NCI-H526 treated with DMSO at 0.1 percent for 48 hours (cell line): ENCODE measurements around the gene RGS14.
"Not testable (repeated sequence)": the region's sequence is repeated elsewhere in the genome, so short reads cannot be mapped to it uniquely, and the experiment has no call there.

Experiments used
- DNase-seq: peaks from one replicate; lab custom pipeline; 2025; lab: John Stamatoyannopoulos, UW

RGS14 gene

DNA sequence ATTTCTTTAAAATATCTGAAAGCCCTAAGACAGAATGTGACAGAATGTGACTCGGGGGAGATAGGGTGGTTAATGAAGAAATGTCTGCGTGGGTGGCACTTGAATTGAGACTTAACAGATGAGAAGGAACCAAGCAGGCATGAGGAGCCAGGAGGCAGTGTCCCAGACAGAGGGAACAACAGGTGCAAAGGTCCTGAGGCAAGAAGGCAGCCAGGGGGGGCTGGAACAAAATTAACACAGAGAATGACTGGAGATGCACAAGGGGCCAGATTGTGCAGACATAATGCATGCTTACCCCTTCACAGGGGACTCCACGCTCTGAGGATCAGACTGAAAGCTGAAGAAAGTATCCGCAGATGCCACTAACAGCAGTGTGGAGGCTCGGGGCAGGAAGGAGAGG is 8.0 kb upstream of the RGS14 start:
- DNase-seq: no peak

DNA sequence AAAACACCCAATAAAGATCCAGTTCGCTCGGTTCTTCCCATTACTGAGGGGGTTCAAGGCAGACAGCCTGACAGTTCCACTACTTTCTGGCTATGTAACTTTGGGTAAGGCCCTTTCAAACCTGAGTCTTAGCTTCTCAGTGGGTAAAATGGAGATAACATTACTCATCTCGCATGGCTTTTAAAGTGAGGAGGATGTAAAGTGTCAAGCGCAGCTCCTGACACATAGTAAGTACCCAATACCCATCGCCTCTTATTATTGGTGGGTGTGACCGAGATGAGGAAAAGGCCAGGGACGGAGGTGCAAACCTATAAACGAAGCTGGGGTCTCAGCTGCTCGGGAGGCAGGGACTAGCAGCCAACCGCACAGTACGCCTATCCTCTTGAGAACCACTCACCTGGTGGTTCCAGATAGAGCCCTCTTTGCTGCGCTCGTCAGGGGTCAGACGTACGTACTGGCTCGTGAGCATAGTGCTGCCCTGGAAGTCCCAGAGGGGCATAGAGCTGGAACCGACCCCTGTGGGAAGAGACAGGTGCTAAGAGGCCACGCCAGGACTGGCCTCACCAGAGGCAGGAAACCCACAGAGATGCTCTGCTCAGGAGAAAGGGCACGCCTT is 6.8 kb upstream of the RGS14 start:
- no peak for DNase-seq

GRCh38 chr5:177351392-177352329 is 6.1 kb upstream of the RGS14 start, which contains the start of gene LMAN2:
Gene LMAN2 (minus strand): TSS chr5:177351668. CDS start chr5:177351647, 21 bp downstream.
- peak; percentile 71 for DNase-seq

DNA sequence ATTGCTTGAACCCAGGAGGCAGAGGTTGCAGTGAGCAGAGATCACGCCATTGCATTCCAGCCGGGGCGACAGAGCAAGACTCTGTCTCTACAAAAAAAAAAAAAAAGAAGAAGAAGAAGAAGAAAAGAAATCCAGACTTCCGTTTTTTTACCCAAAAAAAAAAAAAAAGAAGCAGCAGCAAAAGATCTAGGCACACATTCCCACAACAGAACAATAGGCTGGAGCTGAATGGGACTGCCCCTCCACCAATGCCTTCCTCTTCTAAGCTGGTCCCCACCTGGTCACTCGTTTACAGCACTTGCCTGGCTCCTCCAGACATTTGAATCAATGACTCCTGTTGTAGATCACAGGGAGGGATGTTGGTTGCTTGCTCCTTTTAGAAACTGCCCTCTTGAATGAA is 4.6 kb upstream of the RGS14 start:
- no peak for DNase-seq

- DNase-seq: no peak
Observed at GRCh38 chr5:177354256-177354655, 3.5 kb upstream of the RGS14 start.

DNA sequence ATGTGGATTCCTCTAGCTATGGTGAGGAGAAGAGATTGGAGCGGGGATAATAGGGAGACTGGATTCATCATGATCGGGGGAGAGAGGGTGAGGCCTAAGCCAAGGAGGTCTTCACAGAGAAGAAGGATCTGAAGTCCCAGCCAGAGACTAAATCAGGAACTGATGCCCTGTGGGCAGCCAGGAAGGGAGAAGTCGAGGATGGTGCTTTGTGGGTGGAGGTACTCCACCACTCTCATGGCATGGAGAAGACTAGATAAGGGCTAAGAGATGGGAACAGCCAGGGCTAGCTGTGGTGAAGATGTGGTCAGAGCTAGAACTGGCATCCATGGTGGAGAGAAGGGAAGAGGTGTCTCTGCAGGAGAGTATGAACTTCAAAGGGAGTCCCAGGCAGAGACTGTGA is 3.0 kb upstream of the RGS14 start:
- no peak for DNase-seq

GRCh38 chr5:177355162-177355867 is 2.4 kb upstream of the RGS14 start:
- no peak for DNase-seq

DNA sequence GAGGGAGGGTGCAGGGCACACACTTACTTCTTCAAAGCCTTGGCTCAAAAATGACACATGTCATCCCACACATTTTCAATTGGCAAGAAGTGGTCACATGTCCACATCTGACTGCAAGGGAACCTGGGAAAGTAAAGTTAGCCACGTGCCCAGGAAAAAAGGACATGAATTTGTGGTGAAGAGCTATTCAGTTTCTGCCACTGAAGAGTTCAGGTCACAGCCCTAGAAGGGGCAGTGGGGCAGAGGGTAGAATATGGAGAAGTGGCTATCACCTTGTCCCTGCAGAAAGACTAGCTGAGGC is 1.9 kb upstream of the RGS14 start:
- no peak for DNase-seq

GRCh38 chr5:177356746-177357145 is 978 bp upstream of the RGS14 start:
- DNase-seq: no peak

DNA sequence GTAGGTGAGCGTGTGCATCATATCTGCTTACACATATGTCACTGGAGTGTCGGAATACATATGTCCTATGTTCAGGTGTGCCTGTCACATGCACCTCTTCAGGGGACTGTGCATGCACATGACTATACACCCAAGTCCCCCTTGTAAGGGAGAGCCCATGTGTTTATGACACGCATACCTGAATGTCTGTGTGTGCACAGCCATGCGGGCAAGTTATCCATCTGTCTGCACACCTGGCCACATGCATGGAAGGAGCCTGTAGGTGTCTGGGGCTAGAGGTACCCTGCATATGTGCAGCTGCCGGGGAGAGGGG is 622 bp upstream of the RGS14 start:
- DNase-seq: no peak

- no peak for DNase-seq
Observed at GRCh38 chr5:177358370-177358819, 671 bp downstream of the RGS14 start.

GRCh38 chr5:177359451-177359851 is 1.7 kb downstream of the RGS14 start:
- DNase-seq: no peak

- no peak for DNase-seq
Observed at GRCh38 chr5:177359860-177360259, 2.1 kb downstream of the RGS14 start.

GRCh38 chr5:177360740-177361139 is 3.0 kb downstream of the RGS14 start:
- not testable (repeated sequence) for DNase-seq

GRCh38 chr5:177361418-177362291 is 3.9 kb downstream of the RGS14 start:
- no peak for DNase-seq

DNA sequence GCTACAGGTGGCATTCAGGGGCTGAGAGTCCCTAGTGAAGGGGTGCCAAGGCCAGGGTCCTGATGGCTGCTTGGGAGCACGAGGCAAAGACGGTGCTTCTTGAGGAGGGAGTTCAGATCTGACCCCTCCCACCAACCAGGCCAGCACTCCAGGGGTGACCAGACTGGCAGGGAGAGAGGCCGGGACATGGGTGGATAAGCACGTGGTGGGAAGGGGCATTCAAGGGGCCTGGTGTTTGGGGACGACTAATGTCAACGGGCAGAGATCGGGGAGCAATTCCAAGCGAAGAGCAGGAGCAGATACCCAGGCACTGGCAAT is 4.5 kb downstream of the RGS14 start:
- no peak for DNase-seq

DNA sequence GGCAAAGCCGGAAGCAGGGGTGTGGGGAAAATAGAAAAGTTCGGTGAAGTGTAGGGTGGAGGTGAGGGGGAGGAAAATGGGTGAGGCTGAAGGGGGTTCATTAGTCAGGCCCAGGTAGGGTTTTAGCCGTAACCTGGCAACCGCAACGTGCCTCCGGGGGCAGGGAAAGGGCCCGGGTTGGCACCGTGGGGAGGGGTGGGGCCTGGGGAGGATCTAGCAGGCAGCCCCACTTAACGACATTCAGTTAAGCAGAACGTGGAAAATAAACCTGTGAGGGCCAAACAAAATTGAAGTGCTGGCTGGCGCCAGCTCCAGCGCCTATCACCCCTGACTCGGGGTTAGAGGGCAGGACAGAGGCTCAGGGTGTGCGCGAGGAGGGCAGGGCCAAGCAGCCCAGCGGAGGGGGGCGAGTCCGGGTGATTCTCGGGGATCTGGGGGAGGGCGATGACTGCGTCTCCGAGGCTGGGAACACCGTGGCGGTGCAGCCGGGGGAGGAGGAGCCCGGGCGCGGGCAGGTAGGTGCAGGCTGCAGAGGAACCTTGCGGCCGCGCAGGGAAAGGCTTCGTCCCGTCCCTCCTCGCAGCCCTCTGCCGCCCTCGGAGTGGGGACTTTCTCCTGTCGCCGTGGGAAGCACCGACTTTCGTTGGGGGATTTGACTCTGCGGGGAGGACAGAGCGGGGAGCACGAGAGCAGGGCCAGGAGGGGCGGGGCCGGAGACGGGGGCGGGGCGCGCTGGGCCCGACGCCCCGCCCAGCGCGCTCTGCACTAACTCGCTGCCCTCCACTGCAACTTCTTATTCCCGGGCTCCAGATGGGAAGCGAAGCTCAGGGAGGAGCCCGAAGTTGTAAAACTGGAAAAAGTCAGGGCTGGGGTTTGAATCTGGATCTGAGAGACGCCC is 5.1 kb downstream of the RGS14 start:
- DNase-seq: peak; percentile 17

GRCh38 chr5:177363565-177363964 is 5.8 kb downstream of the RGS14 start:
- DNase-seq: no peak

- DNase-seq: no peak
Observed at GRCh38 chr5:177364159-177364962, 6.6 kb downstream of the RGS14 start.

DNA sequence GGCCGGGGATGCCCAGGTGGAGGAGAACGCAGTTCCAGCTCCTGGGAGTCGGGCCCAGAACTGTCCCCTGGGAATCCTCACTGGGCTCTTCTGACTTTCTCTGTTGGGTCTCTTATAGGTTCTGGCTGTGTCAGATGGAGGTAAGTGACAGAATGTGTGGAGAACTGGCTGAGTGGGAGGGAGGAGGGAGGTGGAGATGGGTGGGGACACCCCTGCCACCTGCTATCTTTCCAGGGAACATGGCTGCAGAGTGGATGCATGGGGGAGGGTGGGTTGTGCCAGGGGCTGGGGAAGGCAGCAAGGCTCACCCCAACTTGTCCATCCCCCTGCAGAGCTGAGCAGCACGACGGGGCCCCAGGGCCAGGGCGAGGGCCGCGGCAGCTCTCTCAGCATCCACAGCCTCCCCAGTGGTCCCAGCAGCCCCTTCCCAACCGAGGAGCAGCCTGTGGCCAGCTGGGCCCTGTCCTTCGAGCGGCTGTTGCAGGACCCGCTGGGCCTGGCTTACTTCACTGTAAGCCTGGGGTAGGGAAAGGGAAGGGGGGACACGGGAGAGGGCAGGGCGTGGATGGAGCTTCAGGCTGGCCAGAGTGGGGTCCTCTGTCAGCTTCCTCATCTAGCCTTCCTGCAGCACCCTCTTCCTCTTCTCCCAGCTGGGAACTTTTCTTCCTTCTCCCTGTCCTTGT is 8.3 kb downstream of the RGS14 start:
- DNase-seq: no peak
